Activated CD8-positive, alpha-beta T cell treated with anti-CD3 and anti-CD28 coated beads for 36 hours (primary cell): Measurements from ENCODE around the gene FGF14. TPM values are rescaled to one million over a fixed set of nuclear protein-coding genes. Genes with fewer than 3 reads are reported as not detected.

Source experiments
- ATAC-seq: fragments of 200-7000 bp; cut with Tn5 transposase; one replicate; pipeline ENCODE4 v1.10.0; 2021; ENCODE audit warnings: mild to moderate bottlenecking, moderate library complexity
- CTCF ChIA-PET: fragments of 350-600 bp; sonication (Branson Sonifier 250); formaldehyde crosslinking; loops from one replicate; lab custom pipeline; 2021; ENCODE audit warnings: antibody characterized with exemption; lab: Charles Lee
- POLR2A ChIA-PET: fragments of 350-600 bp; sonication (Branson Sonifier 250); formaldehyde crosslinking; loops from one replicate; lab custom pipeline; 2021; ENCODE audit warnings: antibody characterized with exemption; lab: Charles Lee
- DNase-seq: peaks from one replicate; pipeline ENCODE4 v3.0.0-alpha.2; 2020
- H3K27ac Mint-ChIP-seq: one replicate; pipeline ENCODE4 v1.8.0; 2021; ENCODE audit warnings: mild to moderate bottlenecking, mixed read lengths
- H3K27me3 Mint-ChIP-seq: one replicate; pipeline ENCODE4 v1.8.0; 2021; ENCODE audit warnings: mixed read lengths
- H3K36me3 Mint-ChIP-seq: one replicate; pipeline ENCODE4 v1.8.0; 2021; ENCODE audit warnings: low read depth, mixed read lengths
- H3K4me1 Mint-ChIP-seq: one replicate; pipeline ENCODE4 v1.8.0; 2021; ENCODE audit warnings: low read depth, mixed read lengths
- H3K4me3 Mint-ChIP-seq: one replicate; pipeline ENCODE4 v1.8.0; 2021; ENCODE audit warnings: mild to moderate bottlenecking, moderate library complexity, mixed read lengths
- H3K9me3 Mint-ChIP-seq: one replicate; pipeline ENCODE4 v1.8.0; 2021; ENCODE audit warnings: mixed read lengths
- intact Hi-C: fragments of 100-400 bp; cut with micrococcal nuclease; formaldehyde crosslinking; loops from one replicate; pipeline ENCODE4 v1.10.0; 2022
- total RNA-seq, 2 experiments: library from RNA; stranded (reverse); gene quantifications; one replicate each; pipeline ENCODE4 v1.2.3, GENCODE V29; 2021
- TF ChIP-seq, protein P1 (sequence below): fragments of 200-600 bp; IDR thresholded peaks from one replicate; pipeline ENCODE4 v1.8.0; 2022; ENCODE audit warnings: antibody characterized with exemption, mild to moderate bottlenecking

FGF14 gene
- total RNA-seq, 2 experiments from 2014 or later = not detected

DNA sequence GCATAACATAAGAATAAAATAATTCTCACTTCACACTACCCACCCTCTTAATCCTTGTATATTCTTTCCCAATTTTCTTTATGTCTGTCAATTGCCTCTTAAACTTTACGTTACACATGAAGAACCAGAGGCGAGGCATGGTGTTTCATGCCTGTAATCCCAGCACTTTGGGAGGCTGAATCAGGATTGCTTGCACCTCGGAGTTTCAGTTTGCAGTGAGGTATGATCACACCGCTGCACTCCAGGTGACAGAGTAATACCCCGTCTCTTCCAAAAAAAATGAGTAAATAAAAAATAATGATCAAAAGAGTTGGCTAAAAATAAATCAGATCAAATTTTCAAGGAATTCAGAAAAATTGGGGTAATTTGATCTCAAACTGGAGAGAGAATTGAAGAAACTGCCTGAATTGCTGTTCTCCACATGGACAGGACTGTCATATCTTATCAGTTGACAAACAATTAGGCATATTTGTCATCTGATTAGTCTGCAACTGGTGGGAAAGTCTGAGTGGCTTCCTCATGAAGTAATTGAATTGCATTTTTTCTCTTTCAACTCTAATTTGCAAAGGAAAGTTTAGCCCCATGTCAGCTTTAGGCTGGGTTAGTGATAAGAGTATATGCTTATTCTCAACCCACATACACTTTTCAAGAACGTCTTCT lies 646.5 kb downstream of the FGF14 start:
- no peak for DNase-seq
- Mint-ChIP-seq H3K36me3 (no peaks in the 10 kb centered on the region), H3K27ac (no peak overlapping the region), H3K27me3 (peaks cover 10% of the 10 kb centered on the region), H3K4me1 (no peaks in the 10 kb centered on the region), H3K4me3 (no peak overlapping the region), H3K9me3 (no peaks in the 10 kb centered on the region)
- CTCF ChIA-PET = no interaction called here
- POLR2A ChIA-PET = no interaction called here
- intact Hi-C loops = loop anchor here (5.0 kb wide), 1 partner anchor 243 kb away; no protein-coding TSS in a partner anchor
- TF ChIP-seq, protein P1, sequence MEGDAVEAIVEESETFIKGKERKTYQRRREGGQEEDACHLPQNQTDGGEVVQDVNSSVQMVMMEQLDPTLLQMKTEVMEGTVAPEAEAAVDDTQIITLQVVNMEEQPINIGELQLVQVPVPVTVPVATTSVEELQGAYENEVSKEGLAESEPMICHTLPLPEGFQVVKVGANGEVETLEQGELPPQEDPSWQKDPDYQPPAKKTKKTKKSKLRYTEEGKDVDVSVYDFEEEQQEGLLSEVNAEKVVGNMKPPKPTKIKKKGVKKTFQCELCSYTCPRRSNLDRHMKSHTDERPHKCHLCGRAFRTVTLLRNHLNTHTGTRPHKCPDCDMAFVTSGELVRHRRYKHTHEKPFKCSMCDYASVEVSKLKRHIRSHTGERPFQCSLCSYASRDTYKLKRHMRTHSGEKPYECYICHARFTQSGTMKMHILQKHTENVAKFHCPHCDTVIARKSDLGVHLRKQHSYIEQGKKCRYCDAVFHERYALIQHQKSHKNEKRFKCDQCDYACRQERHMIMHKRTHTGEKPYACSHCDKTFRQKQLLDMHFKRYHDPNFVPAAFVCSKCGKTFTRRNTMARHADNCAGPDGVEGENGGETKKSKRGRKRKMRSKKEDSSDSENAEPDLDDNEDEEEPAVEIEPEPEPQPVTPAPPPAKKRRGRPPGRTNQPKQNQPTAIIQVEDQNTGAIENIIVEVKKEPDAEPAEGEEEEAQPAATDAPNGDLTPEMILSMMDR = no peak
- no peak for ATAC-seq

DNA sequence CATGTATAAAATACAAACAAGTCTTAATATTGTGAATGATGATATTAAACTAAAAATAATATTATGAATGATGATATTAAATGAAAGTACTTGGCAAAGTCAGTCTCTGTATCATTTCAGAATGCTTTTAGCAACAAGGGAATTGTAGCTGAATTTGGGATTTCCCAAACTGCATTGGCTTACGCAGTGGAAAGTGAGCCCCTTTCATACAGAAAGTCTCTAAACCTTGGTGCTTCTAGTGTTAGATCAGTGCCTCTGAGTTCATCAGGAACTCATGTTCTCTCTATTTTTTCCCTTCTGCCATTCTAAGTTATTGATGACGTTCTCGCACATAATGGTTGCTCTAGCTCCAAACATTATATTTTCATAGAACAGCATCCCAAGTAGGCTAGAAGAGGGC lies 649.4 kb downstream of the FGF14 start:
- POLR2A ChIA-PET = no interaction called here
- Mint-ChIP-seq H3K36me3 (no peaks in the 10 kb centered on the region), H3K27ac (no peak overlapping the region), H3K4me3 (no peak overlapping the region), H3K4me1 (no peaks in the 10 kb centered on the region), H3K27me3 (peaks cover 7% of the 10 kb centered on the region), H3K9me3 (no peaks in the 10 kb centered on the region)
- CTCF ChIA-PET = no interaction called here
- TF ChIP-seq, protein P1 = no peak
- no peak for ATAC-seq
- DNase-seq = no peak
- intact Hi-C loops = no loop called here

- TF ChIP-seq, protein P1 = no peak
- Mint-ChIP-seq H3K9me3 (no peaks in the 10 kb centered on the region), H3K27me3 (peaks cover 9% of the 10 kb centered on the region), H3K4me3 (no peak overlapping the region), H3K27ac (no peak overlapping the region), H3K4me1 (no peaks in the 10 kb centered on the region), H3K36me3 (no peaks in the 10 kb centered on the region)
- ChIA-PET POLR2A (no interaction called here), CTCF (no interaction called here)
- DNase-seq (no peak), ATAC-seq (no peak)
- intact Hi-C loops = no loop called here
Measured at GRCh38 chr13:101751488-101751887, 650.4 kb downstream of the FGF14 start.

DNA sequence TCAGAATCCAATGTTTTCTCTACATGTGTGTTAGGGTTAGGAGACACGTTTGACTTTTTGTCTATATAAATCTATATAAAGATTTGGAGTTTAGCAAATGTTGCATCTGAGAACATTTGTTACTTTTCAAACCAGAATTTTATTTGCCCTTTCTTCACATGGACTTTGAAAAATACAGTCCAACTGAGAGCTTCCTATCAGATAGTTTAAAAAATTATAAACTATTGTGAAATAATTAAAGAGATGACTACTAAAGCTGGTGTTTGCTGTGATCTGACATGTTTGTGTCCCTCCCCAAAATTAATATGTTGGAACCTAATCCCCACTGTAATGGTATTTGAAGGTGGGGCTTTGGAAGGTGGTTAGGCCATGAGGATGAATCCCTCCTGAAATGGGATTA lies 652.3 kb downstream of the FGF14 start:
- H3K4me3 Mint-ChIP-seq = no peak overlapping the region
- CTCF ChIA-PET = no interaction called here
- no peaks in the 10 kb centered on the region for H3K4me1 Mint-ChIP-seq
- TF ChIP-seq, protein P1 = no peak
- intact Hi-C loops = no loop called here
- no peak overlapping the region for H3K27ac Mint-ChIP-seq
- POLR2A ChIA-PET = no interaction called here
- H3K9me3 Mint-ChIP-seq = no peaks in the 10 kb centered on the region
- DNase-seq = no peak
- no peaks in the 10 kb centered on the region for H3K36me3 Mint-ChIP-seq
- ATAC-seq = no peak
- H3K27me3 Mint-ChIP-seq = peaks cover 17% of the 10 kb centered on the region

DNA sequence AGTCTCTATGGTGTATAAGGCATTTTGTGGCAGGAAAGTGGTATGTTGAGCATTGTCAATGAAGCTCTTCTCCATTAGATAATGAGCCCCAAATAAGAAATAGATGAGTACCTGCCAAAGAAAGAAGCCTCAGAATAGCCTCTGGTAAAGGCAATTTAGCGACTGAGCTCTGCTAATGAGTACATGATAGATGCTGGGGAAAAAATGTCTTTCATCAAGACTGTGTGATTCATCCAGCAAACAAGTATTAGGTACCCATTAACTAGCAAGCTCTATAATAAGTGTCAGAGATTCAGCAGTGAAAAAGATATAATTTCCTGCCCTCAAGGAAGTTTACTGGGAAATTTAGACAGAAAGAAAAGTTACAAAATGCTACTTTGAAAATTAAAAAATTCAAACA lies 654.8 kb downstream of the FGF14 start:
- Mint-ChIP-seq H3K27ac (no peak overlapping the region), H3K9me3 (no peaks in the 10 kb centered on the region), H3K4me1 (no peaks in the 10 kb centered on the region), H3K4me3 (no peak overlapping the region), H3K36me3 (no peaks in the 10 kb centered on the region), H3K27me3 (peaks cover 20% of the 10 kb centered on the region)
- ChIA-PET POLR2A (no interaction called here), CTCF (interaction anchor here (1.5 kb wide), 1 partner anchor 602 kb away, joined by 4 read pairs; no protein-coding TSS in a partner anchor)
- intact Hi-C loops = no loop called here
- no peak for DNase-seq
- no peak for ATAC-seq
- TF ChIP-seq, protein P1 = no peak
